HEK293T (cell line): ENCODE data around the gene FCN3.

Experiments
- BHLHE40 ChIP-seq: fragments of 450-650 bp; IDR thresholded peaks from 2 replicates; pipeline ENCODE4 v1.6.1; 2016; ENCODE audit warnings: mild to moderate bottlenecking, moderate library complexity, borderline replicate concordance
- FOXA1 ChIP-seq: fragments of 450-650 bp; IDR thresholded peaks from 2 replicates; pipeline ENCODE4 v1.6.1; 2016; ENCODE audit warnings: mild to moderate bottlenecking
- FOXK2 ChIP-seq: fragments of 450-650 bp; IDR thresholded peaks from 2 replicates; pipeline ENCODE4 v1.6.1; 2016; ENCODE audit warnings: mild to moderate bottlenecking
- L3MBTL2 ChIP-seq: fragments of 450-650 bp; conservative IDR thresholded peaks from 2 replicates; pipeline ENCODE4 v1.6.1; 2016; ENCODE audit warnings: mild to moderate bottlenecking
- LEF1 ChIP-seq: fragments of 450-650 bp; IDR thresholded peaks from 2 replicates; pipeline ENCODE4 v1.6.1; 2017; ENCODE audit warnings: mild to moderate bottlenecking, borderline replicate concordance
- NFRKB ChIP-seq: fragments of 450-650 bp; IDR thresholded peaks from 2 replicates; pipeline ENCODE4 v1.6.1; 2016; ENCODE audit warnings: mild to moderate bottlenecking, moderate library complexity
- SP1 ChIP-seq: fragments of 450-650 bp; IDR thresholded peaks from 2 replicates; pipeline ENCODE4 v1.6.1; 2017
- SUZ12 ChIP-seq: fragments of 450-650 bp; IDR thresholded peaks from 2 replicates; pipeline ENCODE4 v1.6.1; 2016; ENCODE audit warnings: mild to moderate bottlenecking
- TF ChIP-seq, protein P1 (sequence below): fragments of 450-650 bp; IDR thresholded peaks from 2 replicates; pipeline ENCODE4 v1.6.1; 2016

DNA sequence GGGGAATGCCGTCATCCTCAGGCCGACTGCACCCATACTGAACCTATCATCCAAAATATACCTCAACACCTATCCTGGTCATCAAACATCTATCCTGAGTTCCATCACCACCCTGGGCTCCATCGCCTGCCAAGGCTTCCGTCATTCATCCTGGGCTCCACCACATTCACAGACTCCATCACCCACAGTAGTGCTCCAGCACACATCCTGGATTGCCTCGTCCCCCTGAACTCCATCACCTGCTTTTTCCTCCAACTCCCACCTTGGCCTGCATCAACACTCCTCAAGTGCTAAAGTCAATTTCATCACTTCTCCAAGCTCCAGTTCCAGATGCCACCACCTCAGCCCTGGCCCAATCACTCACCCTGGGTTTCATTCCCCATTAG is 15.7 kb downstream of the FCN3 start:
- TF ChIP-seq FOXK2: no peak
- TF ChIP-seq L3MBTL2: no peak
- TF ChIP-seq SP1: no peak
- no peak for TF ChIP-seq BHLHE40
- TF ChIP-seq NFRKB: no peak
- TF ChIP-seq LEF1: no peak
- TF ChIP-seq SUZ12: no peak
- TF ChIP-seq, protein P1, sequence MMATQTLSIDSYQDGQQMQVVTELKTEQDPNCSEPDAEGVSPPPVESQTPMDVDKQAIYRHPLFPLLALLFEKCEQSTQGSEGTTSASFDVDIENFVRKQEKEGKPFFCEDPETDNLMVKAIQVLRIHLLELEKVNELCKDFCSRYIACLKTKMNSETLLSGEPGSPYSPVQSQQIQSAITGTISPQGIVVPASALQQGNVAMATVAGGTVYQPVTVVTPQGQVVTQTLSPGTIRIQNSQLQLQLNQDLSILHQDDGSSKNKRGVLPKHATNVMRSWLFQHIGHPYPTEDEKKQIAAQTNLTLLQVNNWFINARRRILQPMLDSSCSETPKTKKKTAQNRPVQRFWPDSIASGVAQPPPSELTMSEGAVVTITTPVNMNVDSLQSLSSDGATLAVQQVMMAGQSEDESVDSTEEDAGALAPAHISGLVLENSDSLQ: no peak
- no peak for TF ChIP-seq FOXA1
